ENCODE data around the gene COL24A1. TPM values are rescaled to one million over a fixed set of nuclear protein-coding genes. Genes with fewer than 3 reads are reported as not detected.

Gene COL24A1
- 0.12 and 0.15 TPM in 2 replicates for total RNA-seq (ENCODE audit: low replicate concordance)

GRCh38 chr1:86156566-86157455 is at the start of gene COL24A1:
Gene COL24A1 (minus strand): TSS chr1:86156772. CDS start chr1:86156396, 376 bp downstream.

DNA sequence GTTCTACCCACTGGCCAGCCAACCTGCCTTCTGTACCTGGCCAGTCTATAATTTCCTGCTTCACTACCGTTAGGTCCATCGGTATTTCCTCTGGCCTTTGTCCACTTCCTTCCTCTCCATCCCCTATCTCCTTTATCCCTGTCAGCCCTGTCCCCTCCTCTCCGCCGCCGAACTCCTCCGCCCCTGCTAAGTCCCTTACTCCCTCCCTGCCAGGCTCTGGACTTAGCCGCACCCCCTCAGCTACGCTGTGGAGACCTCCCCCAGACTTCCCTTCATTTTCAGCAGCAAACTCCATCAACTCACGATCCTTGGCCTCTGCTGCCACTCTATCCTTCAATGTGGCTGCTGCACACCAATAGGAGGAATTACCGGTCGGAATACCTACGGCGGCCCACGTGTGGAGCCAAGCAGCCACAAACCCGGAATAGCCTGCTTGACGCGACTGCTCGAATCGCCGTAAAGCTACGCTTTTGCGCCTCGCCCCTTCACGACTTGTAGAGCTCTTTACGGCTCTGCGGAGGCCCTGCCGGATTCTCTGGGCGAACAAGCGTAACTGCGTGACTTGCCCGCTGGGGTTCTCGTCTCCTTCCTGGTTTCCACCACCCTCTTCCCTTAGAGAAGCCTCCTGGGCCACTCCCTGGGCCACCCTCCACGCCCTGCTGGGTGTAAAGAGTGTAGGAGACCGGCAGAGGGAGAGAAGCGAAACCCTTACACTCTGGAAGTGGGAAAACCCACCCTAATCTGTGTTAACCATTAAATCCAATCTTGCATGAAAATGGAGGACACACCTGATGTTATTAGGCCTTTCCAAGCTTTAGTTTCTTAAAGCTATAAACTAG is 448.4 kb downstream of the COL24A1 start, which contains the start of gene ZNHIT6:
Gene ZNHIT6 (minus strand): TSS at position 444 of the 839 bp plus-strand sequence. CDS start 149 bp downstream, at position 295.

Other genes with a start within 250 kb of the COL24A1 start
- gene ODF2L, start 239.6 kb upstream of the COL24A1 start, total RNA-seq (ENCODE audit: low replicate concordance): 12.1 and 20.0 TPM in 2 replicates